ENCODE results near the gene AMY2B. TPM values are rescaled to one million over a fixed set of nuclear protein-coding genes. Genes with fewer than 3 reads are reported as not detected.
A peak's percentile ranks its signal among the peaks of the same experiment; 100 is the strongest.
"Not testable (repeated sequence)": the region's sequence is repeated elsewhere in the genome, so short reads cannot be mapped to it uniquely, and the experiment has no call there.

The AMY2B gene
- total RNA-seq: 10 to 100 TPM; 11.1 to 34.3 (median 21.1) TPM

- H3K36me3 ChIP-seq; H3K4me3 ChIP-seq; H3K4me1 ChIP-seq; H3K27ac ChIP-seq; intact Hi-C loops (cut with DNase I; ENCODE audit: low total_unique reads); H3K9me3 ChIP-seq; H3K27me3 ChIP-seq; in situ Hi-C loops (cut with MboI; ENCODE audit: low pct_ligation_motif_present in 1 of 4, low pct_unique_long_range_greater_than_20kb in 1 of 4, low sequenced_read_pairs in 3 of 4); DNase-seq: not testable (repeated sequence)
- 93% methylated on average over 1 to 2 of the region's 2 CpGs for WGBS, 2 donors (ENCODE audit: low coverage in 1 of 2)
Measured at GRCh38 chr1:103571289-103571688, at the start of gene AMY2B. Gene AMY2B (plus strand): TSS chr1:103571589. CDS start chr1:103571603, 14 bp downstream.

- DNase-seq: no peak
- H3K4me3 ChIP-seq: no peak overlapping the region
- no peak for TF ChIP-seq EP300 (IDR thresholded peaks at IDR 0.05; ENCODE audit: low read depth)
- no peak for TF ChIP-seq CTCF (IDR thresholded peaks at IDR 0.05)
- no peak for TF ChIP-seq POLR2AphosphoS5 (IDR thresholded peaks at IDR 0.05)
- no peak for TF ChIP-seq POLR2A (IDR thresholded peaks at IDR 0.05)
- H3K27ac ChIP-seq: no peak overlapping the region
- H3K9me3 ChIP-seq: no peaks in the 10 kb centered on the region
- H3K27me3 ChIP-seq: no peaks in the 10 kb centered on the region
- H3K36me3 ChIP-seq: no peaks in the 10 kb centered on the region
- in situ Hi-C loops (cut with MboI; ENCODE audit: low pct_ligation_motif_present in 1 of 4, low pct_unique_long_range_greater_than_20kb in 1 of 4, low sequenced_read_pairs in 3 of 4): no loop called here
- peaks cover 16 to 26% (median 22%) of the 10 kb centered on the region in 4 donors for H3K4me1 ChIP-seq
- intact Hi-C loops (cut with DNase I; ENCODE audit: low total_unique reads): no loop called here
- WGBS, 2 donors (ENCODE audit: low coverage in 1 of 2): 91 to 93% methylated on average over 2 to 3 of the region's 3 CpGs
Measured at GRCh38 chr1:103523346-103523745, 48.0 kb upstream of the AMY2B start.

DNA sequence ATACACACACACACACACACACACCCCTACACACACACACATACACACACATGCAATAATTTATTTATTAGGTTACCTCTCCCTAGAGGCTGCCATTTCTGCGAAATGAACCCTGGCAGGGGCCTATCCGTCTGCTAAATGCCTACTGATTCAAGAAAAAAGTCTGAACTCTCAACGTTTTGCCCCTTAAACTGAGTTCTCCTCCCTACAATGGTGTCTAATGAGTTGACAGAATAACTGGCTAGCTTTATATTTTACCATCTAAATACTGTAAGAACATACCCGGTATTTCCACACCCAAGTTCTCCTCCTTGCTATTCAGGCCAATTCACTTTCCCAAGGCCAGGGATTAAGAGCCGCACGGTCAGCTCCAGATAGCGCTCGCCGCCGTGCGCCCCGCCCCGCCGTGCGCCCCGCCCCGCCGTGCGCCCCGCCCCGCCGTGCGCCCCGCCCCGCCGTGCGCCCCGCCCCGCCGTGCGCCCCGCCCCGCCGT lies 46.2 kb upstream of the AMY2B start:
- Histone ChIP-seq H3K27ac (peak overlapping the region; percentile 60 to 76 (median 64)), H3K4me3 (peak overlapping the region in 2 of 4 donors; percentile 12 to 33), H3K4me1 (peaks cover 16 to 33% (median 23%) of the 10 kb centered on the region in 4 donors), H3K36me3 (no peaks in the 10 kb centered on the region), H3K9me3 (no peaks in the 10 kb centered on the region), H3K27me3 (no peaks in the 10 kb centered on the region)
- TF ChIP-seq POLR2AphosphoS5 (IDR thresholded peaks at IDR 0.05) (no peak), CTCF (IDR thresholded peaks at IDR 0.05) (no peak), POLR2A (IDR thresholded peaks at IDR 0.05) (no peak), EP300 (IDR thresholded peaks at IDR 0.05; ENCODE audit: low read depth) (no peak)
- 0 to 4% methylated on average over 1 to 25 of the region's 34 CpGs for WGBS, 2 donors (ENCODE audit: low coverage in 1 of 2)
- intact Hi-C loops (cut with DNase I; ENCODE audit: low total_unique reads): no loop called here
- in situ Hi-C loops (cut with MboI; ENCODE audit: low pct_ligation_motif_present in 1 of 4, low pct_unique_long_range_greater_than_20kb in 1 of 4, low sequenced_read_pairs in 3 of 4): no loop called here
- no peak for DNase-seq

GRCh38 chr1:103525607-103526507 lies 45.5 kb upstream of the AMY2B start, which contains the start of gene RNPC3:
Gene RNPC3 (plus strand): TSS chr1:103525699. CDS start chr1:103526071, 372 bp downstream.
- in situ Hi-C loops (cut with MboI; ENCODE audit: low pct_ligation_motif_present in 1 of 4, low pct_unique_long_range_greater_than_20kb in 1 of 4, low sequenced_read_pairs in 3 of 4): no loop called here

More at GRCh38 chr1:103525607-103526507, 45.5 kb upstream of the AMY2B start, which contains the start of gene RNPC3:
- 0 to 3% methylated on average over 9 to 46 of the region's 62 CpGs for WGBS, 2 donors (ENCODE audit: low coverage in 1 of 2)
- Histone ChIP-seq H3K4me3 (peak within 1 kb of the TSS; percentile 65 to 92 (median 84)), H3K36me3 (no peaks in the 10 kb centered on the region), H3K27ac (peak within 1 kb of the TSS; percentile 94 to 97 (median 95)), H3K4me1 (peaks cover 16 to 33% (median 23%) of the 10 kb centered on the region in 4 donors), H3K27me3 (no peaks in the 10 kb centered on the region), H3K9me3 (no peaks in the 10 kb centered on the region)
- peak; percentile 56 for TF ChIP-seq POLR2A (IDR thresholded peaks at IDR 0.05)
- peak in 1 of 5 experiments; percentile 16 for TF ChIP-seq CTCF (IDR thresholded peaks at IDR 0.05)
- no peak for TF ChIP-seq EP300 (IDR thresholded peaks at IDR 0.05; ENCODE audit: low read depth)
- peak; percentile 42 to 66 (median 45) for TF ChIP-seq POLR2AphosphoS5 (IDR thresholded peaks at IDR 0.05)
- DNase-seq: peak; percentile 91
- intact Hi-C loops (cut with DNase I; ENCODE audit: low total_unique reads): no loop called here
